WTC11 (cell line): ENCODE data around the gene SMDT1. TPM values are rescaled to one million over a fixed set of nuclear protein-coding genes. Genes with fewer than 3 reads are reported as not detected.

Experiments
- ATAC-seq: fragments of 200-7000 bp; cut with Tn5 transposase; 2 replicates; pipeline ENCODE4 v1.10.0; 2021; ENCODE audit warnings: mild to moderate bottlenecking, moderate library complexity
- CTCF ChIA-PET: fragments of 300-600 bp; sonication (Branson Sonifier 250); formaldehyde crosslinking; loops from one replicate; lab custom pipeline; 2021; ENCODE audit warnings: antibody characterized with exemption; lab: Charles Lee
- POLR2A ChIA-PET: fragments of 350-600 bp; sonication (Branson Sonifier 250); formaldehyde crosslinking; loops from one replicate; lab custom pipeline; 2021; ENCODE audit warnings: antibody characterized with exemption; lab: Charles Lee
- DNase-seq: peaks from one replicate; pipeline ENCODE4 v3.0.0; 2021; ENCODE audit warnings: low spot score
- H3K27ac Mint-ChIP-seq: 2 replicates; pipeline ENCODE4 v1.8.0; 2021; ENCODE audit warnings: mixed read lengths
- H3K27me3 Mint-ChIP-seq: 2 replicates; pipeline ENCODE4 v1.8.0; 2021; ENCODE audit warnings: low read depth, mild to moderate bottlenecking, moderate library complexity, mixed read lengths
- H3K36me3 Mint-ChIP-seq: 2 replicates; pipeline ENCODE4 v1.8.0; 2021; ENCODE audit warnings: mixed read lengths
- H3K4me1 Mint-ChIP-seq: 2 replicates; pipeline ENCODE4 v1.8.0; 2022; ENCODE audit warnings: mixed read lengths
- H3K4me3 Mint-ChIP-seq: 2 replicates; pipeline ENCODE4 v1.8.0; 2021; ENCODE audit warnings: mild to moderate bottlenecking, moderate library complexity, mixed read lengths
- H3K9me3 Mint-ChIP-seq: 2 replicates; pipeline ENCODE4 v1.8.0; 2021; ENCODE audit warnings: mixed read lengths
- CBFB ChIP-seq: sonication (generic); formaldehyde crosslinking; IDR thresholded peaks from 2 replicates; pipeline ENCODE4 v1.8.1; 2022; ENCODE audit warnings: mild to moderate bottlenecking, low read depth, missing genetic modification reagents
- FOXK1 ChIP-seq: sonication (generic); formaldehyde crosslinking; IDR thresholded peaks from 2 replicates; pipeline ENCODE4 v1.8.0; 2022; ENCODE audit warnings: mild to moderate bottlenecking, moderate library complexity, missing genetic modification reagents
- FOXP1 ChIP-seq: sonication (generic); formaldehyde crosslinking; IDR thresholded peaks from 2 replicates; pipeline ENCODE4 v1.8.0; 2022; ENCODE audit warnings: missing genetic modification reagents, mild to moderate bottlenecking, moderate library complexity, borderline replicate concordance
- IRF2 ChIP-seq: sonication (generic); formaldehyde crosslinking; IDR thresholded peaks from 2 replicates; pipeline ENCODE4 v1.8.0; 2022; ENCODE audit warnings: low read depth, missing genetic modification reagents, borderline replicate concordance
- MXD4 ChIP-seq: fragments of 250-450 bp; sonication (Bioruptor Pico); IDR thresholded peaks from 2 replicates; pipeline ENCODE4 v1.8.0; 2021; ENCODE audit warnings: mild to moderate bottlenecking, moderate library complexity, borderline replicate concordance
- NFATC4 ChIP-seq: fragments of 250-450 bp; sonication (Bioruptor Pico); IDR thresholded peaks from 2 replicates; pipeline ENCODE4 v1.9.0; 2021; ENCODE audit warnings: mild to moderate bottlenecking
- NFE2L1 ChIP-seq: sonication (generic); formaldehyde crosslinking; IDR thresholded peaks from 2 replicates; pipeline ENCODE4 v1.8.1; 2023; ENCODE audit warnings: missing genetic modification reagents
- SMAD3 ChIP-seq: sonication (generic); formaldehyde crosslinking; IDR thresholded peaks from 2 replicates; pipeline ENCODE4 v1.8.0; 2022; ENCODE audit warnings: missing genetic modification reagents, mild to moderate bottlenecking, borderline replicate concordance
- SMAD4 ChIP-seq: sonication (generic); formaldehyde crosslinking; IDR thresholded peaks from 2 replicates; pipeline ENCODE4 v1.8.0; 2022; ENCODE audit warnings: mild to moderate bottlenecking, missing genetic modification reagents
- ZNF121 ChIP-seq: sonication (generic); formaldehyde crosslinking; IDR thresholded peaks from 2 replicates; pipeline ENCODE4 v1.8.0; 2023; ENCODE audit warnings: missing genetic modification reagents
- ZNF138 ChIP-seq: sonication (generic); formaldehyde crosslinking; conservative IDR thresholded peaks from 2 replicates; pipeline ENCODE4 v1.8.1; 2022; ENCODE audit warnings: mild to moderate bottlenecking, moderate library complexity, missing genetic modification reagents
- total RNA-seq: library from RNA; stranded (reverse); gene quantifications from 3 replicates; pipeline ENCODE4 v1.2.3, GENCODE V29; 2021
- TF ChIP-seq, protein P1 (sequence below): fragments of 250-450 bp; sonication (Bioruptor Pico); conservative IDR thresholded peaks from 2 replicates; pipeline ENCODE4 v1.9.0; 2021; ENCODE audit warnings: mild to moderate bottlenecking
- TF ChIP-seq, protein P2 (sequence below): fragments of 250-450 bp; sonication (Bioruptor Pico); IDR thresholded peaks from 2 replicates; pipeline ENCODE4 v1.8.0; 2021; ENCODE audit warnings: mild to moderate bottlenecking
- TF ChIP-seq, protein P3 (sequence below): fragments of 200-600 bp; IDR thresholded peaks from 2 replicates; pipeline ENCODE4 v1.8.0; 2022; ENCODE audit warnings: antibody characterized with exemption
- TF ChIP-seq, protein P4 (sequence below): sonication (generic); formaldehyde crosslinking; IDR thresholded peaks from 2 replicates; pipeline ENCODE4 v1.8.0; 2022; ENCODE audit warnings: mild to moderate bottlenecking, missing genetic modification reagents
- TF ChIP-seq, protein P5 (sequence below): sonication (generic); formaldehyde crosslinking; IDR thresholded peaks from 2 replicates; pipeline ENCODE4 v1.8.1; 2023; ENCODE audit warnings: mild to moderate bottlenecking, missing genetic modification reagents, moderate library complexity

The SMDT1 gene
- total RNA-seq, 1 experiment from 2014 or later, result 39.9 TPM

DNA sequence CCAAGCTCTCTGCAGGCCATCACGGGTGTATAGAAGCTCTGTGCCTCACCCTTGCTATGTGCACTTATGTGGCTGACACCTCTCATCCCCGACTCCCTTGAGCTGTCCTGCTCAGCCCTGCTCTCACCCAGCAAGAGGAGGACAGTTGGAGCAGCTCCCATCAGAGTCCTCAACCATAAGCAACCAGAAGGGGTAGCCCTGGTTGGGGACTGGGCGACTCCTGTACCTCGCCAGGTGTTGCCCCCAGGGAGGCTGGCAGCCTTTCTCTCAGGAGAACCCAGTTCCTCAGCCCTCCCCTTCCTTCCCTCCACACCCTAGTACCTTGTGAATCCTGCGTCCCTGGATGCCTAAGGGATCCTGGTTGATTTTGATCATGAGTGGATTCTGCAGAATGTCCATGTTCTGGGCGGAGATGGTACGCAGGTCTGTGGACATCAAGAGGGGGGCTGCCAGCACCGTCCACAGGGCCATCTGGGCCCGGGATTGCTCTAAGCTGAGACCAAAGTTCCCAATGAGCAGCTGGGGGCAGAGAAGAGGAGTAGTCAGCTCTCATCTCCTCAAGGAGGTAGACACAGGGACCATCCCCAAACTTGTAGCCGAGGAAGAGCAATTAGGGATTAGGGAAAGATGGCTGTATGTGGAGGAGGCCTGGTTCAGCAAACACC lies 16.9 kb upstream of the SMDT1 start (continued):
- TF ChIP-seq IRF2 (CRISPR knock-in tag) (no peak), FOXK1 (CRISPR knock-in tag) (no peak), NFE2L1 (CRISPR knock-in tag) (no peak), CBFB (CRISPR knock-in tag) (no peak), FOXP1 (CRISPR knock-in tag) (no peak), NFATC4 (CRISPR knock-in tag) (no peak), ZNF121 (CRISPR knock-in tag) (no peak)
- TF ChIP-seq, protein P1, sequence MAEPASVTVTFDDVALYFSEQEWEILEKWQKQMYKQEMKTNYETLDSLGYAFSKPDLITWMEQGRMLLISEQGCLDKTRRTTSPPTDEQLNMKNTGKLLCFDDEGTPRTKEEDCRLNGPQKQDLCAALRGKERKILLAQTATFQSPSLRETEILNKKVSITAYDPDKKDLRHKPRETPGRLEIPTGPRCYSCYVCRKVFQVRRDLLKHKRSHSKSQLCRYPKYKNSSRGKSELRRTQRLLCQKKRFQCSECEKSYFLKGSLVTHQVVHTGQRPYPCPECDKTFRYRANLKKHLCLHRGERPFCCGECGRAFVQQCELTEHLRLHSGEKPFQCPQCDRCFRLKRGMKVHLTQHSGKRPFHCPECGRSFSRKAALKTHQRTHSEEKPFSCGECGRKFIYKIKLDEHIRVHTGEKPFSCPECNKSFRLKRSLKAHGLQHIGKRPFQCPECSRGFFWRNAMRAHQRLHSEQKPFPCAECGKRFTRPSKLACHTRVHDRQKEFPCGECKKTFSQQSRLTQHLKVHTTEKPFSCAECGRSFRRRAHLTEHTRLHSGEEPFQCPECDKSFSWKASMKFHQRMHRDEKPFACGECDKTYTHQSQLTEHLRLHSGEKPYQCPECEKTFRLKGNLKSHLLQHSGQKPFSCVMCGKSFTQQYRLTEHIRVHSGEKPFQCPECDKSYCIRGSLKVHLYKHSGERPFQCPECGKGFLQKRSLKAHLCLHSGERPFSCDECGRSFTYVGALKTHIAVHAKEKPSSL (CRISPR knock-in tag), result no peak

DNA sequence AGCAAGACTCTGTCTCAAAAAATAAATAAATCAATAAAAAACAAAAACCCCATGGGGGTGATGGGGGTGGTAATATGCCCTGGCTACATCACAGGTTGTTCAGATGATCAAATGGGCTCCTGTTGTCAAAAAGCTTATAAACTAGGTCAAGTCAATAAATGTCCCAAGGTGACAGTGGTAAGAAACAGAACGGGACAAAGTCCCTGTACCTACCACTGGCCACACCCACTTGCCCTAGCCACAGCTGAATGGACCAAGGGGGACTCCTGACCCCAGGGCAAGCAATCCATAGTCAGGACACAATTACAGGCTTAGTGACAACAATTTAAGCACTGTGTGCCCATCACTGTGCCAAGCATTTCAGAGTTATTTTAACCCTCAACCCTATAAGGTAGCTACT lies 14.9 kb upstream of the SMDT1 start:
- H3K27ac Mint-ChIP-seq, result no peak overlapping the region
- no peak overlapping the region for H3K4me3 Mint-ChIP-seq
- DNase-seq, result no peak
- no peak for ATAC-seq
- POLR2A ChIA-PET, result interaction anchor here (1.6 kb wide), 1 partner anchor 26 kb away, joined by 7 read pairs; the partner anchor contains the start of gene NDUFA6
- no peaks in the 10 kb centered on the region; the same call in 1 of the 2 replicates for H3K9me3 Mint-ChIP-seq
- peaks cover 52% of the 10 kb centered on the region for H3K36me3 Mint-ChIP-seq
- TF ChIP-seq, protein P2, sequence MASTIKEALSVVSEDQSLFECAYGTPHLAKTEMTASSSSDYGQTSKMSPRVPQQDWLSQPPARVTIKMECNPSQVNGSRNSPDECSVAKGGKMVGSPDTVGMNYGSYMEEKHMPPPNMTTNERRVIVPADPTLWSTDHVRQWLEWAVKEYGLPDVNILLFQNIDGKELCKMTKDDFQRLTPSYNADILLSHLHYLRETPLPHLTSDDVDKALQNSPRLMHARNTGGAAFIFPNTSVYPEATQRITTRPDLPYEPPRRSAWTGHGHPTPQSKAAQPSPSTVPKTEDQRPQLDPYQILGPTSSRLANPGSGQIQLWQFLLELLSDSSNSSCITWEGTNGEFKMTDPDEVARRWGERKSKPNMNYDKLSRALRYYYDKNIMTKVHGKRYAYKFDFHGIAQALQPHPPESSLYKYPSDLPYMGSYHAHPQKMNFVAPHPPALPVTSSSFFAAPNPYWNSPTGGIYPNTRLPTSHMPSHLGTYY (CRISPR knock-in tag), result no peak
- TF ChIP-seq, protein P3, sequence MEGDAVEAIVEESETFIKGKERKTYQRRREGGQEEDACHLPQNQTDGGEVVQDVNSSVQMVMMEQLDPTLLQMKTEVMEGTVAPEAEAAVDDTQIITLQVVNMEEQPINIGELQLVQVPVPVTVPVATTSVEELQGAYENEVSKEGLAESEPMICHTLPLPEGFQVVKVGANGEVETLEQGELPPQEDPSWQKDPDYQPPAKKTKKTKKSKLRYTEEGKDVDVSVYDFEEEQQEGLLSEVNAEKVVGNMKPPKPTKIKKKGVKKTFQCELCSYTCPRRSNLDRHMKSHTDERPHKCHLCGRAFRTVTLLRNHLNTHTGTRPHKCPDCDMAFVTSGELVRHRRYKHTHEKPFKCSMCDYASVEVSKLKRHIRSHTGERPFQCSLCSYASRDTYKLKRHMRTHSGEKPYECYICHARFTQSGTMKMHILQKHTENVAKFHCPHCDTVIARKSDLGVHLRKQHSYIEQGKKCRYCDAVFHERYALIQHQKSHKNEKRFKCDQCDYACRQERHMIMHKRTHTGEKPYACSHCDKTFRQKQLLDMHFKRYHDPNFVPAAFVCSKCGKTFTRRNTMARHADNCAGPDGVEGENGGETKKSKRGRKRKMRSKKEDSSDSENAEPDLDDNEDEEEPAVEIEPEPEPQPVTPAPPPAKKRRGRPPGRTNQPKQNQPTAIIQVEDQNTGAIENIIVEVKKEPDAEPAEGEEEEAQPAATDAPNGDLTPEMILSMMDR, result no peak
- TF ChIP-seq SMAD4 (CRISPR knock-in tag), result no peak
- TF ChIP-seq, protein P4, sequence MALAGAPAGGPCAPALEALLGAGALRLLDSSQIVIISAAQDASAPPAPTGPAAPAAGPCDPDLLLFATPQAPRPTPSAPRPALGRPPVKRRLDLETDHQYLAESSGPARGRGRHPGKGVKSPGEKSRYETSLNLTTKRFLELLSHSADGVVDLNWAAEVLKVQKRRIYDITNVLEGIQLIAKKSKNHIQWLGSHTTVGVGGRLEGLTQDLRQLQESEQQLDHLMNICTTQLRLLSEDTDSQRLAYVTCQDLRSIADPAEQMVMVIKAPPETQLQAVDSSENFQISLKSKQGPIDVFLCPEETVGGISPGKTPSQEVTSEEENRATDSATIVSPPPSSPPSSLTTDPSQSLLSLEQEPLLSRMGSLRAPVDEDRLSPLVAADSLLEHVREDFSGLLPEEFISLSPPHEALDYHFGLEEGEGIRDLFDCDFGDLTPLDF, result no peak
- TF ChIP-seq, protein P5, sequence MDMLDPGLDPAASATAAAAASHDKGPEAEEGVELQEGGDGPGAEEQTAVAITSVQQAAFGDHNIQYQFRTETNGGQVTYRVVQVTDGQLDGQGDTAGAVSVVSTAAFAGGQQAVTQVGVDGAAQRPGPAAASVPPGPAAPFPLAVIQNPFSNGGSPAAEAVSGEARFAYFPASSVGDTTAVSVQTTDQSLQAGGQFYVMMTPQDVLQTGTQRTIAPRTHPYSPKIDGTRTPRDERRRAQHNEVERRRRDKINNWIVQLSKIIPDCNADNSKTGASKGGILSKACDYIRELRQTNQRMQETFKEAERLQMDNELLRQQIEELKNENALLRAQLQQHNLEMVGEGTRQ (CRISPR knock-in tag), result no peak
- TF ChIP-seq MXD4, result no peak
- no peak for TF ChIP-seq ZNF138 (CRISPR knock-in tag)
- no peak for TF ChIP-seq SMAD3 (CRISPR knock-in tag)
- TF ChIP-seq, all 79 proteins: peak for 0
- H3K27me3 Mint-ChIP-seq, result no peaks in the 10 kb centered on the region
- H3K4me1 Mint-ChIP-seq, result peaks cover 26% of the 10 kb centered on the region
- CTCF ChIA-PET, result interaction anchor here (0.8 to 1.6 kb wide), 3 partner anchors 27 to 118 kb away, joined by 3 to 8 read pairs (median 4); partner anchors contain the start of gene CENPM
